GM18858 (cell line): Measurements from ENCODE around the gene SIL1.
"Not testable (repeated sequence)": the region's sequence is repeated elsewhere in the genome, so short reads cannot be mapped to it uniquely, and the experiment has no call there.

ENCODE experiments used
- ATAC-seq: cut with Tn5 transposase; IDR thresholded peaks from one replicate; pipeline ENCODE4 v1.9.1; 2021; ENCODE audit not compliant: unreplicated experiment

The SIL1 gene

GRCh38 chr5:139204196-139204595 lies 6.0 kb upstream of the SIL1 start:
- no peak for ATAC-seq

DNA sequence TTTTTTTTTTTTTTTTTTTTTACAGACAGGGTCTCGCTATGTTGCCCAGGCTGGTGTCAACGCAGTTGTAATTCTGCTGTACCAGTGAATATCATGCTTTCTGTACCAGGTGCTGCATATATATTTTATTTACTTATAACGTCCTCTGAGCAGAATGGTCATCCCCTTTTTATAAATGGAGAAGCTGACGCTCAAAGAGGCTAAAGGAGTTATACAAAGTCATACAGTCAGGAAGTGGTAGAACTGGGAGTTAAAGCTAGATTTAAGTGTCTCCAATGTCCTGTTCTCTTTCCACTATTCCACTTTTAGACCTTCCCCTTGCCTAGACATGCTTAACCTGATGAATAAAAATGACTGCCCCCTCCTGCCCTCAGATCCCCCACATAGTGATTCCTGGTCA lies 1.2 kb upstream of the SIL1 start:
- no peak for ATAC-seq

DNA sequence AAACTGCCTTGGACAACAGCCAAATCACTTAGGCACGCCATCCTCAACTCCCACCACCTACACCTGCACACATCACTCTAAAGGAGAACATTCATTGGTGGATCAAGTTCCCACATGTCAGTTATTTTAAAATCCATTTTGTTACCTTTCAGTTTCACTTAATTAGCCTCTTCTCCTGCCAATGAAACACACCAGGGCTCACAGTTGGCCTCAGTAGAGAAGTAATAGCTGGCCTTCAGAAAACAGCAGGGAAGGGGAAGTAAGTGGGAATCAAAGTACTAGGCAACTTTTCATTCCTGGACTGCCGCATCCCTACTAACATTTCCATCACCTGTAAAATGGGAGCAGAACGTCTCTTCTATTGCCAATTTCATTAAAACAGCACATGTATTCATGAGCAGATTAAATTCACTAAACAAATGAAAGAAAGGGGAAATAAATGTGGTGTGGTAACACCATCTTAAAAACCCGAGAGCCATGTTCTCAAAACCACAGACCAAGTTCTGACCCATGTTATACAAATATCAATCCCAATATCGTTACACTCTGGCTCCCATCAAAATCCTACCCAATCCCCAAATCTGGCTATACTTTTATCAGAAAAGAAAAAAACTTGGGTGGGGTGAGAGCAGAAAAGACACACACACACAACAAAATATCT lies 1.7 kb downstream of the SIL1 start:
- no peak for ATAC-seq

- no peak for ATAC-seq
Measured at GRCh38 chr5:139194486-139194885, 3.7 kb downstream of the SIL1 start.

GRCh38 chr5:139193928-139194327 lies 4.2 kb downstream of the SIL1 start:
- no peak for ATAC-seq

DNA sequence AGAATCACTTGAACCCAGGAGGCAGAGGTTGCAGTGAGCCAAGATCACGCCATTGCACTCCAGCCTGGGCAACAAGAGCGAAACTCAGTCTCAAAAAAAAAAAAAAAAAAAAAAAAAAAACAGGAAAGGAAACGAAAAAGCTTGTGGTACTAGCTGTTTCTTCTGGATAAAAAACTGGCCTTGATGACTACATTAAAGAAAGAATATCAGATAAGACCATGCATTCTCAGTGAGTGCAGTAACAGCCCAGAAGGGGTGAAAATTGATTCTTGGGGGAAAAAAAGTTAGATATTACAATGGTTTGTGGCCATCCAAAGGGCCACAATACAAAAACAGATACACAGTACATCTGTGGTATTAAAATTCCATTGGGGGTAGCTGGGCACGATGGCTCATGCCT lies 5.3 kb downstream of the SIL1 start:
- not testable (repeated sequence) for ATAC-seq

- ATAC-seq, result not testable (repeated sequence)
Measured at GRCh38 chr5:139191954-139192353, 6.2 kb downstream of the SIL1 start.

DNA sequence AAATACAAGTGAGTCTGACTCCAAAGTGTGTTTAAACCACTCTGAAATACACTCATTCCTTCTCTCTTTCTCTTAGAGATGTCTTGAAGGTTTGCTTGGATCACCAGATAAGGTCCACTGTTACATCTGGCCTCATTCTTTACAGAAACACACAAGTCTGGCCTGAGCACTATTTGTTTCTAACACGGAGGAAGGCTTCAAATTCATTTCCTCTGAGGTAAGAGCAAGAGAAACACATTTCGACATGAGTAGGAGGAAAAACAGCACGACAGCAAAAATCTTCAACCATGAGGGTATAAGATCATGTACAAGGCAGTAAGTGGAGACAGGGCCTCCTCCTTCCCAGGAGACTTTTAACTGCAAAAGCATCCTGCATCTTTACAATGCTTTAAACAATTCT lies 8.0 kb downstream of the SIL1 start:
- no peak for ATAC-seq

- ATAC-seq, result no peak
Measured at GRCh38 chr5:139188558-139189270, 9.5 kb downstream of the SIL1 start.

GRCh38 chr5:139186752-139187326 lies 11.3 kb downstream of the SIL1 start:
- ATAC-seq, result no peak

GRCh38 chr5:139186261-139186660 lies 11.9 kb downstream of the SIL1 start:
- ATAC-seq, result no peak

- ATAC-seq, result no peak
Measured at GRCh38 chr5:139185589-139185988, 12.6 kb downstream of the SIL1 start.

DNA sequence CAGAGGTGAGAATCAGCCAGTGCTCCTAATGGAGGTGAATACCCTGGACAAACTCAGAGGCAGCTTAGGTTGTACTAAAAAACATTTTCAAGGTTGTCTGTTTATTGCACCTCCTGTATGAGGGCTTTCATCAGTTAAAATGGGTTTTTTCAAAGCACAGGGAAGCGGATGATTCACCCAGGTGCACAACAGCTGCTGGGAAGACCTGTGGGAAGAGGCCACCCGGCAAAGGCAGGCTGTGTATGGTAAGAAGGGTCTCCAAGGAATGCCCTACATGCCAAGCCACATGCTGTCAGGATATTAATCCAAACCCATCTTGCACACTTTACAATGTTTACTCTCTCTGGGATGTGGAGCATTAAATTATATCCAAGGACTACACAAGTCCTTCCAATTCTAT lies 14.7 kb downstream of the SIL1 start:
- no peak for ATAC-seq

GRCh38 chr5:139182528-139183296 lies 15.5 kb downstream of the SIL1 start:
- ATAC-seq, result no peak

DNA sequence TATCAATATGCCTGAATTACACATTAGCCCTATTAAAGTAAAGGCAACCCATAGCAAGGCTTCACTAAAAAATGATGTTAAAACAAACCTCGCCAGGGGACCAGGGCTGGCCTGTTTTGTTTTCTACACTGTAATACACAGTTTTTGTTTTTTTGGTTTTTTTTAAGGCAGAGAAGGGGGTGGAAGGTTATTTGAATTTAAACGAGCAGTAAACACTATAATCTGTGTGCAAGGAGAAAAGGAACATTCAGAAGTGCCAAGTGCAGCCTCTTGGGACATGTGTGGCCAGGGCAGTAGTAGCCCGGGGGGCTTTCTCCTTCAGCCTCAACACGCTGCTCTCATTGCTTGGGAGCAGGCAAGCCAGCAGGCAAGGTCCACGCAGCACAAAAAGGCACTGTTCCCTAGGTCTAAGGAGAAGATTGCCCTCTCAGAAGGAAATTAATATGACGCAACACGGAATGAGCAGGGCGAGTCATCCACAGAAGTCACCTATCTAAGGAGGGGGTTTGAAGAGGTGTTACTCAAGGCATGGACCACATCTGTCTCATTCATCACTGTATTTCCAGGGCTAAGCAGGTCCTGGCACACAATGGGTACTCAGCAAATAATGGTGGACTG lies 16.2 kb downstream of the SIL1 start:
- no peak for ATAC-seq

DNA sequence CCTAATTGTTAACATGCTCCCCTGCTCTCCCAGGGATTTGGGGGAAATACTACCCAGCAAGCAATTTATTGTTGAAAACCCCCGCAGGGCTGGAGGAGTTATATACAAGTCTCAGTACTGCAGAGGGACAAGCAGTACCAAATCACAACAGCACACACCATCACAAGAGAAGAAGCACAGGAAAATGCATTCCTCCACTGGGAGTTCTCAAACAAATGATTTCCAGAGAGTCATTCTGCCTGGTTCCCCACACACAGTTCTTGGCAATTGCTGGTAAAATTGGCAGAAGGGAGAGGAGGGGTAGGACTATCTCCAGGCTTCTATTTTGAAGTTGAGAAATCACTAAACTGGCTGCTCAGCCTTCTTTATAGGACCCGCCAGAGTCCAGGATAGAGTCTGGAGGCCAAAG lies 16.8 kb downstream of the SIL1 start:
- ATAC-seq, result no peak

- no peak for ATAC-seq
Measured at GRCh38 chr5:139180850-139181249, 17.3 kb downstream of the SIL1 start.

GRCh38 chr5:139179778-139180513 lies 18.2 kb downstream of the SIL1 start:
- ATAC-seq, result not testable (repeated sequence)

DNA sequence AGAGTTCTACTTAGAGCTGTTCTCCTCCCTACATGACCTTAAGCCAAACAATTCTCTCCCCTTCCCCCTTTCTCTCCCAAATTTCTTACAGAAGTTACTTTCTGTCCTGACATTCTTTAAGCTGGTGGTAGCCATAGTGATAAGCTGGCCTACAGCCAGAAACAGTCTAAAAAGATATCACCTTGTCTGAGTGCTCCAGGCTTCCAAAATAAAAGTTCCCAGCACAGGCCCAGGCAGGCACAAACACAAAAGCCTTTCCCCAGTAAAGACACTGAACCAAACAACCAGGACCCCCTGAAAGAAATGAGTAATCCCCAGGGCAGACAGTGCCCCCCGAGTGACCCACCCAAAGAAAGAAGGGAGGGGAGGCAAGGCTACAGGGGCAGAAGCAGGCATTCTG lies 19.2 kb downstream of the SIL1 start:
- ATAC-seq, result no peak

DNA sequence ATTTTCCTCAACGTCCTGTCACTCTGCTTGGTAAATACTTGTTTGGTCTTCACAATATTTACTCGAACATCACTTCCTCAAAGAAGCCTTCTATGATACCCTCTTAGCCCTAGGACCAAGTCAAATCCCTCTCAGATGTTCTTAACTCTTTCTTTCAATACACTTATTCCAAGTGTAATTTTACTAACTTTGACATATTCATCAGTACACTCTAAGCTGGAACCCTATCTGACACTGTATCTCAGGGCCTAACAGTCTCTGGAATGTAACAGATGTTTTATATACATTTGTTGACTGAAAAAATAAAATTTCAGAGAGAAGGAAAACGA lies 19.6 kb downstream of the SIL1 start:
- ATAC-seq, result no peak
